Smooth muscle cell (in vitro differentiated cells): ENCODE measurements around the gene TTC7B. TPM values are rescaled to one million over a fixed set of nuclear protein-coding genes. Genes with fewer than 3 reads are reported as not detected.

Experiments used
- DNase-seq: peaks from one replicate; lab custom pipeline; 2025; ENCODE audit not compliant: unreplicated experiment; lab: John Stamatoyannopoulos, UW
- H2AFZ ChIP-seq: fragments of 200-600 bp; sonication (generic); 2 replicates; pipeline ENCODE4 v1.6.0; 2016; ENCODE audit warnings: antibody characterized with exemption, low read depth, mild to moderate bottlenecking
- H3F3A ChIP-seq: fragments of 200-600 bp; sonication (generic); 2 replicates; pipeline ENCODE4 v1.6.0; 2017; ENCODE audit warnings: antibody characterized with exemption, low read depth
- H3K27ac ChIP-seq: fragments of 200-600 bp; sonication (generic); 2 replicates; pipeline ENCODE4 v1.5.1; 2016; ENCODE audit warnings: low read depth, mild to moderate bottlenecking
- H3K27me3 ChIP-seq: fragments of 200-600 bp; sonication (generic); 2 replicates; pipeline ENCODE4 v1.6.1; 2016; ENCODE audit warnings: low read depth, mild to moderate bottlenecking
- H3K36me3 ChIP-seq: fragments of 200-600 bp; sonication (generic); 2 replicates; pipeline ENCODE4 v1.5.1; 2016; ENCODE audit warnings: low read depth
- H3K4me1 ChIP-seq: fragments of 200-600 bp; sonication (generic); 2 replicates; pipeline ENCODE4 v1.5.1; 2016; ENCODE audit warnings: low read depth
- H3K4me2 ChIP-seq: fragments of 200-600 bp; sonication (generic); 2 replicates; pipeline ENCODE4 v1.6.0; 2016; ENCODE audit warnings: mild to moderate bottlenecking
- H3K4me3 ChIP-seq: fragments of 200-600 bp; sonication (generic); 2 replicates; pipeline ENCODE4 v1.5.1; 2016; ENCODE audit warnings: mild to moderate bottlenecking
- H3K79me2 ChIP-seq: fragments of 200-600 bp; sonication (generic); 2 replicates; pipeline ENCODE4 v1.6.0; 2016; ENCODE audit warnings: low read depth, mild to moderate bottlenecking
- H3K9ac ChIP-seq: fragments of 200-600 bp; sonication (generic); 2 replicates; pipeline ENCODE4 v1.6.0; 2016; ENCODE audit warnings: low read depth
- H3K9me3 ChIP-seq: fragments of 200-600 bp; sonication (generic); replicated peaks from 2 replicates; pipeline ENCODE4 v1.5.1; 2016; ENCODE audit warnings: low read depth
- H4K20me1 ChIP-seq: fragments of 200-600 bp; sonication (generic); 2 replicates; pipeline ENCODE4 v1.6.0; 2016; ENCODE audit warnings: low read depth
- WGBS: methylation state at CpG from one replicate; pipeline ENCODE4 v1.1.7; 2016; ENCODE audit warnings: low lambda C conversion rate; 5-methylcytosine and 5-hydroxymethylcytosine counted together
- polyA plus RNA-seq: library from polyadenylated mRNA; unstranded; fragments of >200 nt; fragmentation: Nextera tagmentation; extraction: Ambion mirVana; gene quantifications from 2 replicates; pipeline ENCODE4 v1.2.1, GENCODE V29; 2016
- total RNA-seq: library from RNA; depleted of rRNA; stranded (reverse); fragments of >200 nt; gene quantifications from 2 replicates; pipeline ENCODE4 v1.2.3, GENCODE V29; 2014
- TF ChIP-seq, protein P1 (sequence below): fragments of 200-600 bp; sonication (generic); IDR thresholded peaks from 2 replicates; pipeline ENCODE4 v1.5.1; 2017; ENCODE audit warnings: borderline replicate concordance, mild to moderate bottlenecking, antibody characterized with exemption; ENCODE audit not compliant: insufficient read depth, poor library complexity, severe bottlenecking

Gene TTC7B
- total and polyA plus RNA-seq, 2 experiments from 2014 or later: 22.1 to 54.1 TPM

DNA sequence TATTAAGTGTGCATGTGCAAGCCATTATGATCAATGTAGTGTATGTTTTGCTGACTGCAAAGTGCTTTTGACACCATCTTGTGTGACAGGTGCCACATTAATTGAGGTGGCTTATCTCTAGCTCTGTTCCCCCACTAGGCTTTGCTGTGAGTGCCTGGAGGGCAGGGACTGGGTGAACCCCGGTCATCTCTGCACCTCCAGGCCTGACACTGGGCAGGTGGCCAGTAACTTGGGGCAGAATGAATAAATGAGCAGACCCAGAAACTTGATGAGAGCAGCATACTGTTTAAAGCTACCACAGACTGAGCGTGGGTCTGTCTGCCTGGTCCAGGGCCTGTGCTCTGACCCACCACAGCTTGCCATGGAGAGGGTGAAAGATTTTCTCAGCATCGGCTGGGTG is 267.8 kb downstream of the TTC7B start:
- TF ChIP-seq, protein P1, sequence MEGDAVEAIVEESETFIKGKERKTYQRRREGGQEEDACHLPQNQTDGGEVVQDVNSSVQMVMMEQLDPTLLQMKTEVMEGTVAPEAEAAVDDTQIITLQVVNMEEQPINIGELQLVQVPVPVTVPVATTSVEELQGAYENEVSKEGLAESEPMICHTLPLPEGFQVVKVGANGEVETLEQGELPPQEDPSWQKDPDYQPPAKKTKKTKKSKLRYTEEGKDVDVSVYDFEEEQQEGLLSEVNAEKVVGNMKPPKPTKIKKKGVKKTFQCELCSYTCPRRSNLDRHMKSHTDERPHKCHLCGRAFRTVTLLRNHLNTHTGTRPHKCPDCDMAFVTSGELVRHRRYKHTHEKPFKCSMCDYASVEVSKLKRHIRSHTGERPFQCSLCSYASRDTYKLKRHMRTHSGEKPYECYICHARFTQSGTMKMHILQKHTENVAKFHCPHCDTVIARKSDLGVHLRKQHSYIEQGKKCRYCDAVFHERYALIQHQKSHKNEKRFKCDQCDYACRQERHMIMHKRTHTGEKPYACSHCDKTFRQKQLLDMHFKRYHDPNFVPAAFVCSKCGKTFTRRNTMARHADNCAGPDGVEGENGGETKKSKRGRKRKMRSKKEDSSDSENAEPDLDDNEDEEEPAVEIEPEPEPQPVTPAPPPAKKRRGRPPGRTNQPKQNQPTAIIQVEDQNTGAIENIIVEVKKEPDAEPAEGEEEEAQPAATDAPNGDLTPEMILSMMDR: no peak
- no peak for DNase-seq
- no peaks in the 10 kb centered on the region for H3K36me3 ChIP-seq

DNA sequence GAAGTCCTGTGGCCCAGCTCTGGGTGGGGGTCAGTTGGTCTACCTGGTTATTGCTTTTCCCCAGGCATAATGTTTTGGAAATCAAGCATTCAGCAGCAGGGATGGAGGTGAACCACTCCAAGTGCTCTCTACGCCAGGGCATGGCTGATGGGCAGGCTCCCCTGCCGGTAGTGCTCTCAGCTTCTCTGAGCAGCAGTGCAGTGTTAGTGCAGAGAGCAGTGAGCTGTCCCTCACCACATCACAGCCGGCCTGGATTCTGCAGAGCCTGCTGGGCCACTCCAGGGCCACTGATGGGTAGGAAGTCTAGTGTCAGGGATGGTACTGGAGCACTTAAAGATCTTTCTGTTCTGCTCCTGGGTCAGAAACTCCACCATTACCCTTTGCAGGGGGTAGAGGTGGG is 268.3 kb downstream of the TTC7B start:
- Histone ChIP-seq H3K9me3 (no peaks in the 10 kb centered on the region), H3F3A (no peaks in the 10 kb centered on the region), H3K4me3 (no peak overlapping the region), H3K79me2 (no peaks in the 10 kb centered on the region), H3K4me1 (no peaks in the 10 kb centered on the region), H3K27me3 (no peaks in the 10 kb centered on the region), H4K20me1 (no peaks in the 10 kb centered on the region), H3K9ac (no peak overlapping the region), H3K27ac (no peak overlapping the region), H3K4me2 (no peak overlapping the region), H2AFZ (no peak overlapping the region), H3K36me3 (no peaks in the 10 kb centered on the region)
- TF ChIP-seq, protein P1: no peak
- WGBS: 88% methylated on average over 3 of the region's 3 CpGs
- DNase-seq: no peak

More for the DNA sequence above, 267.8 kb downstream of the TTC7B start:
- Histone ChIP-seq H3K4me1 (no peaks in the 10 kb centered on the region), H2AFZ (no peak overlapping the region), H3F3A (no peaks in the 10 kb centered on the region), H3K9me3 (no peaks in the 10 kb centered on the region), H3K9ac (no peak overlapping the region), H3K27me3 (no peaks in the 10 kb centered on the region), H3K79me2 (no peaks in the 10 kb centered on the region), H3K27ac (no peak overlapping the region), H4K20me1 (no peaks in the 10 kb centered on the region), H3K4me3 (no peak overlapping the region), H3K4me2 (no peak overlapping the region)
- WGBS: 93% methylated on average over 3 of the region's 3 CpGs

DNA sequence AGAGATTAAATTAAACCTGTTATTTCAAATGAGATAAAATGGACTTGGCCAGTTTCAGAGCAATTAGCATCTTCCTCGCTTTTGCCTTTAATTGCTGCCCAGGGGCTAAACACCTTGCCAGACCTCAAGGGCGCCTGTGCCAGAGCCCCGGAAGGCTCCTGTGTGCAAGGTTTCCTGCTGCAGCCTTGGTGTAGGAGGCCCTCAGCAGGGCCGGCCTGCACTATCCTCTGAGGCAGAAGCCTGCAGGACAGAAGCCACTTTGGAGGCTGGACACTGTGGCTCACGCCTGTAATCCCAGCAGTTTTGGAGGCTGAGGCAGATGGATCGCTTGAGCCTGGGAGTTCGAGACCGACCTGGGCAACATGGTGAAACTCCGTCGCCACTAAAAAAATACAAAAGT is 269.0 kb downstream of the TTC7B start:
- Histone ChIP-seq H3F3A (no peaks in the 10 kb centered on the region), H4K20me1 (no peaks in the 10 kb centered on the region), H3K27me3 (no peaks in the 10 kb centered on the region), H2AFZ (no peak overlapping the region), H3K9ac (no peak overlapping the region), H3K27ac (no peak overlapping the region), H3K4me1 (no peaks in the 10 kb centered on the region), H3K79me2 (no peaks in the 10 kb centered on the region), H3K4me2 (no peak overlapping the region), H3K9me3 (no peaks in the 10 kb centered on the region), H3K4me3 (no peak overlapping the region), H3K36me3 (no peaks in the 10 kb centered on the region)
- 95% methylated on average over 10 of the region's 10 CpGs for WGBS
- no peak for DNase-seq
- TF ChIP-seq, protein P1: no peak

DNA sequence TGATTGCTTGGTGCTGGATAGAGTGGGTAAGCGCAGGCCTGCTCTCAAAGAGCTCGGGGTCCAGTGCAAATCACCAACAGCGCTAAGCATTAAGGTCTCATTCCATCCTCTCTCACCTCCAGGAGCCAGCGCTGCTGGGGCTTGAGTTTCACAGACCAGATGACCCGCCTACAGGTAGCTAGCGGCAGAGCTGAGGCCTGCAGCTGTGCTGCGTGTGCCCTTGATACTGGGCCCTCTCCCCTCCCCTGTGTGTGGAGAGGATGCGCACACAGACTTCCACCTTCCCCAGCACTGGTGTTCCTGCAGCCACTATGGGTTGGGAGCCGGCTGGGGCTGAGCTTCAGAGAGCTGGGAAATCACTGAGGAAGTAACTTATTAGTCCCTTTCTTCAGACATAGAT is 269.5 kb downstream of the TTC7B start:
- H3K4me2 ChIP-seq: no peak overlapping the region
- DNase-seq: no peak
- no peak overlapping the region for H2AFZ ChIP-seq
- H3K4me3 ChIP-seq: no peak overlapping the region
- H3K27me3 ChIP-seq: no peaks in the 10 kb centered on the region
- no peaks in the 10 kb centered on the region for H4K20me1 ChIP-seq
- no peaks in the 10 kb centered on the region for H3K36me3 ChIP-seq
- WGBS: 84% methylated on average over 9 of the region's 9 CpGs
- no peak overlapping the region for H3K9ac ChIP-seq
- H3K4me1 ChIP-seq: no peaks in the 10 kb centered on the region
- H3K79me2 ChIP-seq: no peaks in the 10 kb centered on the region
- no peaks in the 10 kb centered on the region for H3F3A ChIP-seq
- H3K9me3 ChIP-seq: no peaks in the 10 kb centered on the region
- TF ChIP-seq, protein P1: no peak
- no peak overlapping the region for H3K27ac ChIP-seq
